GM12878 (cell line): ENCODE data around the gene TAAR9. TPM values are rescaled to one million over a fixed set of nuclear protein-coding genes. Genes with fewer than 3 reads are reported as not detected.

Experiments
- ATAC-seq: fragments of 200-7000 bp; cut with Tn5 transposase; 3 replicates; pipeline ENCODE4 v1.9.1; 2020; ENCODE audit warnings: mild to moderate bottlenecking, moderate library complexity
- BruUV-seq: library from RNA; stranded (reverse); fragments of 400-500 nt; replicated peaks from 2 replicates; lab custom pipeline; 2021; lab: Mats Ljungman, UMichigan
- CTCF ChIA-PET: fragments of 300-600 bp; sonication (Branson Sonifier 250); formaldehyde crosslinking; extraction: SDS; loops from one replicate; lab custom pipeline; 2021; ENCODE audit warnings: inconsistent platforms; lab: Yijun Ruan, JAX
- POLR2A ChIA-PET: fragments of 350-600 bp; formaldehyde crosslinking; extraction: SDS; loops from one replicate; lab custom pipeline; 2021; ENCODE audit warnings: inconsistent platforms; lab: Charles Lee
- RAD21 ChIA-PET: fragments of 300-600 bp; sonication (Branson Sonifier 250); formaldehyde crosslinking; loops from one replicate; lab custom pipeline; 2023; ENCODE audit warnings: antibody characterized with exemption; ENCODE audit not compliant: unreplicated experiment; lab: Charles Lee
- SMC1A ChIA-PET: fragments of 300-600 bp; sonication (Branson Sonifier 250); formaldehyde crosslinking; loops from one replicate; lab custom pipeline; 2023; ENCODE audit not compliant: unreplicated experiment, uncharacterized antibody; lab: Charles Lee
- DNase-seq: peaks from one replicate; pipeline ENCODE4 v3.0.0-alpha.2; 2011; ENCODE audit warnings: low read depth, low spot score
- FAIRE-seq: peaks from 3 replicates; lab custom pipeline; 2011; peaks lifted over from hg19 to GRCh38; lab: Jason Lieb, UNC
- H2AFZ ChIP-seq: 2 replicates; pipeline ENCODE4 v1.6.0; 2011; ENCODE audit warnings: low read depth, low read length, control low read depth; ENCODE audit not compliant: control insufficient read depth
- H3K27ac ChIP-seq: 2 replicates; pipeline ENCODE4 v1.5.1; 2011; ENCODE audit warnings: control low read depth; ENCODE audit not compliant: control insufficient read depth, insufficient read depth
- H3K27me3 ChIP-seq, 2 experiments: replicated peaks in 1 of 2; 2 replicates each; pipeline versions ENCODE4 v1.6.0 to v1.6.1; 2011; ENCODE audit warnings: low read length in 1 of 2; ENCODE audit not compliant: control insufficient read depth in 2 of 2, insufficient read depth in 2 of 2
- H3K36me3 ChIP-seq, 2 experiments: 2 replicates each; pipeline ENCODE4 v1.5.1; 2011; ENCODE audit warnings: low read length in 1 of 2; ENCODE audit not compliant: control insufficient read depth in 2 of 2, insufficient read depth in 2 of 2
- H3K4me1 ChIP-seq: 2 replicates; pipeline ENCODE4 v1.6.1; 2011; ENCODE audit warnings: mild to moderate bottlenecking, low read length, moderate library complexity, mixed read lengths; ENCODE audit not compliant: control insufficient read depth, insufficient read depth
- H3K4me2 ChIP-seq: 2 replicates; pipeline ENCODE4 v1.6.0; 2011; ENCODE audit warnings: control low read depth; ENCODE audit not compliant: control insufficient read depth, insufficient read depth
- H3K4me3 ChIP-seq: fragments of 200-600 bp; sonication (generic); 2 replicates; pipeline ENCODE4 v1.5.1; 2016
- H3K79me2 ChIP-seq: 2 replicates; pipeline ENCODE4 v1.6.0; 2011; ENCODE audit warnings: low read length; ENCODE audit not compliant: control insufficient read depth, insufficient read depth
- H3K9ac ChIP-seq: 2 replicates; pipeline ENCODE4 v1.8.0; 2011; ENCODE audit warnings: low read length, control low read depth, mixed read lengths; ENCODE audit not compliant: control insufficient read depth, insufficient read depth
- H3K9me3 ChIP-seq: replicated peaks from 3 replicates; pipeline ENCODE4 v1.5.1; 2011; ENCODE audit warnings: mild to moderate bottlenecking, low read length; ENCODE audit not compliant: control insufficient read depth, insufficient read depth
- H4K20me1 ChIP-seq: 2 replicates; pipeline ENCODE4 v1.6.0; 2011; ENCODE audit not compliant: control insufficient read depth, insufficient read depth
- BHLHE40 ChIP-seq, 2 experiments: fragments of 450-650 bp in 1 of 2; IDR thresholded peaks; 2 replicates each; pipeline ENCODE4 v1.6.1; 2011 to 2017; ENCODE audit warnings: low read depth in 2 of 2, borderline replicate concordance in 1 of 2, improper control_type of control experiment in 1 of 2, low read length in 1 of 2, mild to moderate bottlenecking in 1 of 2
- E2F4 ChIP-seq: IDR thresholded peaks from 2 replicates; pipeline ENCODE4 v1.6.1; 2012; ENCODE audit warnings: low read depth, low read length, improper control_type of control experiment
- SREBF1 ChIP-seq: IDR thresholded peaks from 2 replicates; pipeline ENCODE4 v1.6.1; 2012; ENCODE audit warnings: mild to moderate bottlenecking, low read length
- TCF7 ChIP-seq: IDR thresholded peaks from 2 replicates; pipeline ENCODE4 v1.6.1; 2014; ENCODE audit warnings: antibody characterized with exemption, borderline replicate concordance
- ZBED1 ChIP-seq: IDR thresholded peaks from 2 replicates; pipeline ENCODE4 v1.6.1; 2016; ENCODE audit warnings: borderline replicate concordance
- ZBTB33 ChIP-seq: fragments of 450-650 bp; IDR thresholded peaks from 2 replicates; pipeline ENCODE4 v1.6.1; 2017; ENCODE audit warnings: mild to moderate bottlenecking
- WGBS: methylation state at CpG from one replicate; pipeline ENCODE4 v1.1.6; 2016; ENCODE audit warnings: low lambda C conversion rate; ENCODE audit not compliant: insufficient replicate concordance, insufficient coverage; ENCODE audit errors: missing lambda C conversion rate; 5-methylcytosine and 5-hydroxymethylcytosine counted together
- in situ Hi-C: fragments of 300-500 bp; cut with MboI; formaldehyde crosslinking; loops from 9 replicates; pipeline ENCODE4 v1.14.3; 2018; ENCODE audit warnings: mixed read lengths
- intact Hi-C: fragments of 100-400 bp; cut with micrococcal nuclease; formaldehyde crosslinking; loops from one replicate; pipeline ENCODE4 v1.14.2; 2022; ENCODE audit not compliant: unreplicated experiment
- polyA plus RNA-seq, 11 experiments: library from polyadenylated mRNA; depleted of rRNA in 4 of 11; unstranded in 6 of 11; stranded (reverse) in 5 of 11; fragments of >200 nt; fragmentation: Nextera tagmentation in 4 of 11; fragmentation: Illumina TruSeq in 1 of 11; extraction: Ambion mirVana in 4 of 11; extraction: Trizol in 1 of 11; gene quantifications; 1 replicate in 1 of 11; 2 replicates in 10 of 11; pipeline versions ENCODE4 v1.2.1 to v1.2.3, GENCODE V29; 2011 to 2016; ENCODE audit warnings: inconsistent platforms in 2 of 11, missing spikeins in 2 of 11, low read depth in 1 of 11
- total RNA-seq, 4 experiments: library from RNA; depleted of rRNA in 3 of 4; stranded (reverse); fragments of >200 nt in 3 of 4; fragmentation: Illumina TruSeq in 1 of 4; extraction: Trizol in 1 of 4; gene quantifications; 2 replicates each; pipeline versions ENCODE4 v1.2.1 to v1.2.3, GENCODE V29; 2013 to 2021

The TAAR9 gene
- total and polyA plus RNA-seq, 10 of the 15 experiments (the other 5 are each of a cell fraction or from before 2014, with no cell fraction given), result not detected

- peaks cover 3 to 26% of the 10 kb centered on the region in 2 experiments for H3K36me3 ChIP-seq
- no peaks in the 10 kb centered on the region for H4K20me1 ChIP-seq
- H3K79me2 ChIP-seq, result peaks cover 87% of the 10 kb centered on the region
- H3K27me3 ChIP-seq, result no peaks in the 10 kb centered on the region
- no peaks in the 10 kb centered on the region for H3K9me3 ChIP-seq
- no TSS peak for BruUV-seq
- H3K4me2 ChIP-seq, result 0 out of 2 replicates have a peak overlapping the region, but pooled peaks have one; percentile 2
- H3K9ac ChIP-seq, result no peak overlapping the region
- SMC1A ChIA-PET, result interaction anchor here (2.2 kb wide), 1 partner anchor 9 kb away, joined by 4 read pairs; no protein-coding TSS in a partner anchor
- H3K4me1 ChIP-seq, result peaks cover 30% of the 10 kb centered on the region
- in situ Hi-C loops (no loop called here), intact Hi-C loops (no loop called here)
- FAIRE-seq (peak; percentile 49), ATAC-seq (peak; percentile 67), DNase-seq (no peak)
- H3K27ac ChIP-seq, result peak overlapping the region; percentile 0; the same call in 1 of the 2 replicates
- H2AFZ ChIP-seq, result no peak overlapping the region
- TF ChIP-seq TCF7 (no peak), SREBF1 (no peak), E2F4 (no peak), BHLHE40 (IDR thresholded peaks at IDR 0.05; ENCODE audit: borderline replicate concordance in 1 of 2, low read depth in 2 of 2, low read length in 1 of 2) (no peak), ZBED1 (no peak), ZBTB33 (no peak)
- RAD21 ChIA-PET, result no interaction called here
- WGBS, result 46% methylated on average over 1 of the region's 1 CpG
- CTCF ChIA-PET, result interaction anchor here (1.3 kb wide), 1 partner anchor 225 kb away, joined by 4 read pairs; no protein-coding TSS in a partner anchor
- H3K4me3 ChIP-seq, result peak overlapping the region; percentile 51; the same call in 1 of the 2 replicates
- POLR2A ChIA-PET, result no interaction called here
Measured at GRCh38 chr6:132505158-132505557, 32.9 kb upstream of the TAAR9 start.
